Esophagus muscularis mucosa (tissue), 4 donors: ENCODE data around the gene IKZF5.

ENCODE experiments used
- EP300 ChIP-seq: sonication (generic); formaldehyde crosslinking; IDR thresholded peaks from one replicate; pipeline ENCODE4 v1.6.1; 2017; ENCODE audit warnings: antibody characterized with exemption
- POLR2A ChIP-seq: fragments of 450-650 bp; IDR thresholded peaks from one replicate; pipeline ENCODE4 v1.6.1; 2017; ENCODE audit warnings: antibody characterized with exemption, moderate library complexity, mild to moderate bottlenecking, low read depth
- POLR2AphosphoS5 ChIP-seq, 2 donors: sonication (generic); formaldehyde crosslinking; IDR thresholded peaks; one replicate each; pipeline ENCODE4 v1.6.1; 2017; ENCODE audit warnings: antibody characterized with exemption in 2 of 2
- TF ChIP-seq, protein P1 (sequence below), 3 experiments: fragments of 200-600 bp in 2 of 3; fragments of 450-650 bp in 1 of 3; sonication (generic) in 2 of 3; IDR thresholded peaks; one replicate each; pipeline ENCODE4 v1.5.1; 2017 to 2019; ENCODE audit warnings: antibody characterized with exemption in 3 of 3, mild to moderate bottlenecking in 2 of 3, moderate library complexity in 1 of 3

DNA sequence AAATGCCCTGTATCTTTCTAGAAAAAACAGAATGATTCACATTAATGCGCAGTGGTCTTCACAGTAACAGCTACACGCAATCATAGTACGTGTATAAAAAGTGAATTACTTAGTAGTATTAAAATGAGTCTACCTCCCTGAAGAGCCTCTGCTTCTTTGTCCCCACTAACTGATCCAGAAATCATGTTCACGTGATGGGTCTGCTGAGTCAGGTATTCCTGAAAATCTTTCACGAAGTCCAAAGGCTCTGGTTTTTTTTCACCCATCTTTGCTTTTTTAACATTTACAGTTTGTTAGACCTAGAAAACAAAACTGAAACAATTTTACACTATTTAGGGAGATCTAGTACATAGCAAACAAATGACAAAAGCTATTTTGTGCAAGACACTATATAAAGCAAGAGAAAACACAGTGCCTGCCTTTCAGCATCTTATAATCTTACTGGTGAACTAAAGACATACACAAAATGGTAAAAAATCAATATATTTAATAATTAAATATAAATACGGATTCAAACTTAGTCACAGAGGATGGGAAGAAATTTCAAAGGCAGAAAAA, 10.2 kb downstream of the IKZF5 start:
- TF ChIP-seq, protein P1, sequence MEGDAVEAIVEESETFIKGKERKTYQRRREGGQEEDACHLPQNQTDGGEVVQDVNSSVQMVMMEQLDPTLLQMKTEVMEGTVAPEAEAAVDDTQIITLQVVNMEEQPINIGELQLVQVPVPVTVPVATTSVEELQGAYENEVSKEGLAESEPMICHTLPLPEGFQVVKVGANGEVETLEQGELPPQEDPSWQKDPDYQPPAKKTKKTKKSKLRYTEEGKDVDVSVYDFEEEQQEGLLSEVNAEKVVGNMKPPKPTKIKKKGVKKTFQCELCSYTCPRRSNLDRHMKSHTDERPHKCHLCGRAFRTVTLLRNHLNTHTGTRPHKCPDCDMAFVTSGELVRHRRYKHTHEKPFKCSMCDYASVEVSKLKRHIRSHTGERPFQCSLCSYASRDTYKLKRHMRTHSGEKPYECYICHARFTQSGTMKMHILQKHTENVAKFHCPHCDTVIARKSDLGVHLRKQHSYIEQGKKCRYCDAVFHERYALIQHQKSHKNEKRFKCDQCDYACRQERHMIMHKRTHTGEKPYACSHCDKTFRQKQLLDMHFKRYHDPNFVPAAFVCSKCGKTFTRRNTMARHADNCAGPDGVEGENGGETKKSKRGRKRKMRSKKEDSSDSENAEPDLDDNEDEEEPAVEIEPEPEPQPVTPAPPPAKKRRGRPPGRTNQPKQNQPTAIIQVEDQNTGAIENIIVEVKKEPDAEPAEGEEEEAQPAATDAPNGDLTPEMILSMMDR (IDR thresholded peaks at IDR 0.05), result no peak
- TF ChIP-seq POLR2A (no peak), POLR2AphosphoS5 (IDR thresholded peaks at IDR 0.05) (no peak), EP300 (no peak)
